HG03565 (cell line): ENCODE data around the gene PRH1.

Experiments
- ATAC-seq: cut with Tn5 transposase; IDR thresholded peaks from one replicate; pipeline ENCODE4 v1.9.1; 2021; ENCODE audit warnings: mild to moderate bottlenecking, moderate library complexity; ENCODE audit not compliant: unreplicated experiment

PRH1 gene

GRCh38 chr12:10847744-10848143 lies 36.3 kb downstream of the PRH1 start:
- ATAC-seq = no peak

DNA sequence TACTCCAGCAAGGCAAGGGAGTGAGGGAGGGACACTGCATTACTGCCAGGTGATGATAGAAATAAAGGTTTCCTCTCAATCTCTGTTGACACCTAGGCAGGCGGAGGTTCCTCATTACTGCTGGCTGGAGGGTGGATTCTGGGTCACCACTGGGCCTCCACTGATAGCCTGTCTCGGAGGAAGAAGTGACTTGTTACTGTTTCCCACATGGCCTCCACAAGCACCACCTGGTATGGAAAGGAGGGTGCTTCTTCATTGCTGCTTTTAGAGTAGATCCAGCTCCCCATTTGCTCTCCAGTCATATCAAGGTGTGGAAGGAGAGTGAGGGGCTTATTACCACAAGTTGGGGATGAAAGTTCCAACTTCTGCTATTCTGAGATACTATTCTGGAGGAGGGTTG lies 41.2 kb downstream of the PRH1 start:
- ATAC-seq = no peak

DNA sequence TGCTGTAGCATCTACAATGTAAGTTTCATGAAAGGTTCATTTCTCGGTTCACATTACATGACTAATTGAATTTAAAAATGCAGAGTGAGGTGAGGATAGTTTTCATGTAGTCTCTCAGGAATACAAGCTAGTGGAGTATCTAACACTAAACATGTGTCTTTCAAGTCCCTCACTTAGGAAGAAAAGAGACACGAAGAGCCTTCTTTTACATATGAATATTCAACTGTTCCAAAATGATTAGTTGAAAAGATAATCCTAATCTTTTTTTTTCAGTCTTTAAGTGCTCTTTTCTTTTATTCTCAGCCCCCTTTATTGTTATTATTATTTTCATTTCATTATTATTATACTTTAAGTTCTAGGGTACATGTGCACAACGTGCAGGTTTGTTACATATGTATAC lies 45.6 kb downstream of the PRH1 start:
- no peak for ATAC-seq
